Common myeloid progenitor, CD34-positive (primary cell): Measurements from ENCODE around the gene RBM26.

Experiments
- CTCF ChIA-PET: fragments of 350-600 bp; sonication (Branson Sonifier 250); formaldehyde crosslinking; loops from one replicate; lab custom pipeline; 2021; ENCODE audit warnings: antibody characterized with exemption; lab: Charles Lee
- POLR2A ChIA-PET: fragments of 350-600 bp; sonication (Branson Sonifier 250); formaldehyde crosslinking; loops from one replicate; lab custom pipeline; 2021; ENCODE audit warnings: antibody characterized with exemption; lab: Charles Lee
- DNase-seq, 3 donors: peaks; one replicate each; pipeline versions ENCODE4 v3.0.0 to v3.0.0-alpha.2; 2013
- H3K27ac ChIP-seq, 2 experiments: 1 replicate in 1 of 2; 2 replicates in 1 of 2; pipeline ENCODE4 v1.7.0; 2013; ENCODE audit warnings: inconsistent platforms in 2 of 2, low read length in 2 of 2, mild to moderate bottlenecking in 2 of 2, low read depth in 1 of 2, moderate library complexity in 1 of 2; ENCODE audit not compliant: severe bottlenecking in 2 of 2, insufficient read depth in 1 of 2, poor library complexity in 1 of 2
- H3K27me3 ChIP-seq, 5 experiments: replicated peaks in 2 of 5; 1 replicate in 3 of 5; 2 replicates in 2 of 5; pipeline versions ENCODE4 v1.6.1 to v1.7.0; 2013; ENCODE audit warnings: low read length in 4 of 5, mild to moderate bottlenecking in 2 of 5, moderate library complexity in 2 of 5, inconsistent platforms in 1 of 5; ENCODE audit not compliant: insufficient read depth in 5 of 5, control insufficient read depth in 4 of 5
- H3K36me3 ChIP-seq, 4 experiments: 1 replicate in 2 of 4; 2 replicates in 2 of 4; pipeline versions ENCODE4 v1.6.1 to v1.7.0; 2013; ENCODE audit warnings: low read length in 3 of 4, control low read depth in 1 of 4, mild to moderate bottlenecking in 1 of 4; ENCODE audit not compliant: control insufficient read depth in 4 of 4, insufficient read depth in 4 of 4
- H3K4me1 ChIP-seq, 4 experiments: 1 replicate in 3 of 4; 2 replicates in 1 of 4; pipeline versions ENCODE4 v1.6.1 to v1.7.1; 2013; ENCODE audit warnings: low read length in 3 of 4, mild to moderate bottlenecking in 3 of 4, control low read depth in 1 of 4, inconsistent platforms in 1 of 4, moderate library complexity in 1 of 4; ENCODE audit not compliant: control insufficient read depth in 4 of 4, insufficient read depth in 4 of 4; ENCODE audit errors: control extremely low read depth in 1 of 4
- H3K4me3 ChIP-seq, 7 experiments: 1 replicate in 4 of 7; 2 replicates in 3 of 7; pipeline versions ENCODE4 v1.5.1 to v1.7.0; 2013; ENCODE audit warnings: mild to moderate bottlenecking in 7 of 7, low read length in 6 of 7, moderate library complexity in 6 of 7, inconsistent platforms in 2 of 7, low read depth in 2 of 7, control low read depth in 1 of 7; ENCODE audit not compliant: insufficient read depth in 4 of 7, control insufficient read depth in 1 of 7; ENCODE audit errors: extremely low read depth in 1 of 7
- H3K9me3 ChIP-seq, 5 experiments: 1 replicate in 4 of 5; 2 replicates in 1 of 5; pipeline versions ENCODE4 v1.6.1 to v1.7.1; 2013; ENCODE audit warnings: low read length in 4 of 5, mild to moderate bottlenecking in 2 of 5, inconsistent platforms in 1 of 5, low read depth in 1 of 5, moderate library complexity in 1 of 5; ENCODE audit not compliant: control insufficient read depth in 4 of 5, insufficient read depth in 2 of 5; ENCODE audit errors: control extremely low read depth in 1 of 5
- WGBS: methylation state at CpG from one replicate; pipeline ENCODE4 v1.1.5; 2013; ENCODE audit not compliant: insufficient coverage; 5-methylcytosine and 5-hydroxymethylcytosine counted together

The RBM26 gene

GRCh38 chr13:79311386-79311785 is 94.7 kb downstream of the RBM26 start:
- Histone ChIP-seq H3K27ac (no peak overlapping the region), H3K4me3 (no peak overlapping the region), H3K36me3 (peaks cover 0 to 9% (median 2%) of the 10 kb centered on the region in 4 experiments), H3K27me3 (no peaks in the 10 kb centered on the region), H3K4me1 (no peaks in the 10 kb centered on the region), H3K9me3 (no peaks in the 10 kb centered on the region)
- DNase-seq: no peak
- WGBS: no CpG with 5 or more reads among the region's 3 CpGs
- CTCF ChIA-PET: no interaction called here
- POLR2A ChIA-PET: no interaction called here

DNA sequence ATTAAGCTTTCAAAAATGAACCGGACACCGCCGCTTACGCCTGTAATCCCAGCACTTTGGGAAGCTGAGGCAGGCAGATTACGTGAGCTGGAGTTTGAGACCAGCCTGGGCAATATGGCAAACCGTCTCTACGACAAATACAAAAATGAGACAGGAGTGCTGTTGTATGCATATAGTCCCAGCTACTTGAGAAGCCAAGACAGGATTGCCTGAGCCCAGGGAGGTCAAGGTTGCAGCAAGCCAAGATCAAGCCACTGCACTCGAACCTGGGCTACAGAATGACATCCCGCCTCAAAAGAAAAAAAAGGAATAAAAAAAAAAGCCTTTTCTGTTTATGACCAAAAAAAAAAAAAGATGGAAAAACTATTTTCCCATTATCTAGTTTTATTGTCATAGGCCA is 96.4 kb downstream of the RBM26 start:
- no peak overlapping the region for H3K27ac ChIP-seq
- WGBS: 94% methylated on average over 9 of the region's 9 CpGs
- peaks cover 0 to 3% (median 0%) of the 10 kb centered on the region in 4 experiments for H3K36me3 ChIP-seq
- ChIA-PET POLR2A (no interaction called here), CTCF (no interaction called here)
- H3K27me3 ChIP-seq: no peaks in the 10 kb centered on the region
- H3K9me3 ChIP-seq: no peaks in the 10 kb centered on the region
- no peaks in the 10 kb centered on the region for H3K4me1 ChIP-seq
- H3K4me3 ChIP-seq: no peak overlapping the region
- no peak for DNase-seq

DNA sequence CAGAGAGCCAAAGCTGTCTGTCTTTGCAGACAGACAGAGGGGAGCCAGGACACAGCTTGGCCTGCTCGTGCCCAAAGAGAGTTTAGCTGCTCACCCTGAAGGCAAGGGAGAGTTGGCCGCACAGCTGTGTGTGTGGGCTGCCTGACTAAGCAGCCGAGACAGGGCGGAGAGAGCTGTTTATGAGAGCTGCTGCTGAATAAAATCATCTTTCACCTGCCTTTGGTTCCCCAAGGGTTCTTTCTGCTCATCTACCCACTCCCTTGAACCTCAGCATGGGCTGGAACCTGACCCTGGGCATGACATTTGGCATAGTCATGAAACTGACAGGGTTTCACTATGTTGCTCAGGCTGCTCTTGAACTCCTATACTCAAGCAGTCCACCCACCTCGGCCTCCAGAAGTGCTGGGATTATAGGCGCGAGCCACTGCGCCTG is 98.2 kb downstream of the RBM26 start:
- 84% methylated on average over 4 of the region's 8 CpGs for WGBS
- no peaks in the 10 kb centered on the region for H3K4me1 ChIP-seq
- POLR2A ChIA-PET: no interaction called here

DNA sequence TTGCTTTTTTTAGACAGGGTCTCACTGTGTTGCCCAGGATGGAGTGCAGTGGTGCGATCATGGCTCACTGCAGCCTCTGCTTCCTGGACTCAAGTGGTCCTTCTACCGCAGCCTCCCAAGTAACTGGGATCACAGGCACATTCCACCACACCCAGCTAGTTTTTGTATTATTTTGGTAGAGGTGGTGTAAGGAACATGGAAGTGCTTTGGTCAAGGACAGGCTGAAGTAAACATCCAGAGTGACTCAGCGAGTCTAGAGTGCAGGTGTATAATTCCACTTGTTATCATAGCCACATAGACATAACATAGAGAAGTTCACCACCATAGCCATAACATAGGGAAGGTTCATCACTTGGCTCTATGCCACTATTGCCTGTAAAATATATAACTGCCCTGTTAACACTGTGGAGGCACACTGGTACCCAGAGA is 98.6 kb downstream of the RBM26 start:
- ChIA-PET POLR2A (no interaction called here), CTCF (interaction anchor here (0.6 kb wide), 1 partner anchor 1830 kb away, joined by 3 read pairs; no protein-coding TSS in a partner anchor)

More for the DNA sequence above, 98.2 kb downstream of the RBM26 start:
- H3K4me3 ChIP-seq: no peak overlapping the region
- H3K36me3 ChIP-seq: no peaks in the 10 kb centered on the region
- H3K9me3 ChIP-seq: no peaks in the 10 kb centered on the region
- CTCF ChIA-PET: no interaction called here
- DNase-seq: no peak
- no peaks in the 10 kb centered on the region for H3K27me3 ChIP-seq
- H3K27ac ChIP-seq: no peak overlapping the region

DNA sequence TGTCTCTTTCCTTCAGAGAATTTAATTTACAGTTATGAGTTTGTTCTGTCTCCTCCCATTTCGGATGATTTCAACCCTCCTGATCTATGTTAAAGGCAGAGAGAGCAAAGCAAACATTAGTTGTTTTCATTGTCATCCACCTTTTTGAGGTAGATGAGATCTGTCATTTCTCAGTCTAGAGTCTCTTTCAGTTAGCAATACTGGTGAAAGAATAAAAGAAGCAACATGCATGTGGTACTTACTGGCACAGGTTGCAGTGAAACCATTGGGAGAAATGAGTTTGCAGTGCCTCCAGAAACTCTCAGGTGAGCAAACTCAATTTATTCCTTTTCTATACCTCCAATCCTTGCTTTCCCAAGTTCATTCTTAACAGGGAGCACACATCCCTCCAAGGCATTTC is 99.4 kb downstream of the RBM26 start:
- ChIA-PET POLR2A (no interaction called here), CTCF (no interaction called here)
- H3K36me3 ChIP-seq: no peaks in the 10 kb centered on the region

More for the DNA sequence above, 98.6 kb downstream of the RBM26 start:
- no peaks in the 10 kb centered on the region for H3K4me1 ChIP-seq
- no peaks in the 10 kb centered on the region for H3K36me3 ChIP-seq
- no peak overlapping the region for H3K4me3 ChIP-seq
- no peaks in the 10 kb centered on the region for H3K27me3 ChIP-seq
- H3K27ac ChIP-seq: no peak overlapping the region
- no CpG with 5 or more reads among the region's 3 CpGs for WGBS
- H3K9me3 ChIP-seq: no peaks in the 10 kb centered on the region
- DNase-seq: no peak

GRCh38 chr13:79297128-79297527 is 108.9 kb downstream of the RBM26 start:
- Histone ChIP-seq H3K9me3 (peaks cover 0 to 4% (median 0%) of the 10 kb centered on the region in 5 experiments), H3K27me3 (peaks cover 0 to 2% (median 0%) of the 10 kb centered on the region in 5 experiments), H3K4me1 (no peaks in the 10 kb centered on the region), H3K36me3 (no peaks in the 10 kb centered on the region), H3K27ac (no peak overlapping the region), H3K4me3 (no peak overlapping the region)
- ChIA-PET CTCF (no interaction called here), POLR2A (no interaction called here)
- WGBS: no CpG with 5 or more reads among the region's 2 CpGs
- no peak for DNase-seq

More for the DNA sequence above, 99.4 kb downstream of the RBM26 start:
- H3K27ac ChIP-seq: no peak overlapping the region
- no CpG with 5 or more reads among the region's 1 CpG for WGBS
- no peak for DNase-seq
- H3K4me1 ChIP-seq: no peaks in the 10 kb centered on the region
- no peak overlapping the region for H3K4me3 ChIP-seq
- H3K27me3 ChIP-seq: no peaks in the 10 kb centered on the region
- H3K9me3 ChIP-seq: no peaks in the 10 kb centered on the region

DNA sequence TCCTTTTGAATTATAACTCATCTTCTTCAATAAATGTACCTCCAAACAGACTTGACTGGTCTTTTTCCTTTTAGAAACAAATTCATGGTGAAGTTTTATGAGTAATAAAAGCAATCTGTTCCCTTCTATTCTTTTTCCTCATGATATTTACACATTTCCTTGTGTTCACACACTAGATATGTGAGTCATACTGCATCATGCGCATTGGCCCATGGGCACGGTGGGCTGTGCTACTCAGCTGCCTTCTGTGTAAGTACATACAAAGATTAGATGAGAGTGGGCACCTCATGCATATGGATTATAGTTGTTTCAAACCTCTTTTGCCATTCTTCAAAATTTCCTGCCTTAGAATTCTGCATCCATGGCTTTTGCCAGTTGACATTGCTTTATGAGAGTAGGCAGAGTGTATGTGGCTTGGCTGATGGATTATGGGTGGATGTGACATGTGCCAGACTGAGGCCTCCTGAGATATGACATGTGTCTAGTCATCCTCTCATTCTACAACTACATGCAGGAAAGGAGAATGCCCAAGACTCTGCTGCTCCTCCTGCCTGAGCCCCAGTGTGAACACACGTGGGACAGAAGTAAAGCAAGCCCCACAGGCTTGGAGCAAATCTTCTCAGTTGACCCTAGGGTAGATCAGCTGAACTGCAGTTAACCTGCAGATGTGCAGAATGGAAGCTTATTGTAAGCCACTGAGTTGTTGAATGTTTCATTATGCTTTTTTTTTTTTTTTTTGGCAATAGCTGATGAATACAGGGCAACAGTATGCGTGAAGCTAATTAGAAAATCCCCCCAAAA is 109.9 kb downstream of the RBM26 start:
- Histone ChIP-seq H3K4me3 (no peak overlapping the region), H3K27ac (no peak overlapping the region), H3K9me3 (peaks cover 0 to 4% (median 0%) of the 10 kb centered on the region in 5 experiments), H3K4me1 (no peaks in the 10 kb centered on the region), H3K27me3 (peaks cover 0 to 2% (median 0%) of the 10 kb centered on the region in 5 experiments), H3K36me3 (no peaks in the 10 kb centered on the region)
- ChIA-PET CTCF (no interaction called here), POLR2A (no interaction called here)
- DNase-seq: no peak
- WGBS: 96% methylated on average over 3 of the region's 4 CpGs
